Right lobe of liver (tissue), 6 donors: ENCODE data around the gene TST. TPM values are rescaled to one million over a fixed set of nuclear protein-coding genes. Genes with fewer than 3 reads are reported as not detected.
A peak's percentile ranks its signal among the peaks of the same experiment; 100 is the strongest.

ENCODE experiments used
- ATAC-seq, 4 donors: fragments of 200-7000 bp; cut with Tn5 transposase; one replicate each; pipeline ENCODE4 v1.9.1; 2020; ENCODE audit warnings: mild to moderate bottlenecking in 4 of 4, moderate library complexity in 4 of 4
- DNase-seq, 3 donors: peaks; one replicate each; pipeline ENCODE4 v3.0.0-alpha.2; 2020
- H3K27ac ChIP-seq, 3 donors: fragments of 200-600 bp; one replicate each; pipeline ENCODE4 v1.8.0; 2022
- H3K27me3 ChIP-seq, 2 donors: fragments of 200-600 bp; one replicate each; pipeline ENCODE4 v1.8.0; 2022
- H3K36me3 ChIP-seq, 4 donors: fragments of 200-600 bp; sonication (generic) in 1 of 4; one replicate each; pipeline versions ENCODE4 v1.5.1 to v1.8.0; 2017 to 2022; ENCODE audit warnings: control low read depth in 1 of 4
- H3K4me1 ChIP-seq, 4 donors: fragments of 200-600 bp; sonication (generic) in 1 of 4; one replicate each; pipeline versions ENCODE4 v1.5.1 to v1.8.0; 2017 to 2022; ENCODE audit warnings: control low read depth in 1 of 4
- H3K4me3 ChIP-seq, 3 donors: fragments of 200-600 bp; one replicate each; pipeline ENCODE4 v1.8.0; 2022
- H3K9me3 ChIP-seq, 4 donors: fragments of 200-600 bp; sonication (generic) in 1 of 4; one replicate each; pipeline versions ENCODE4 v1.5.1 to v1.8.0; 2017 to 2022; ENCODE audit warnings: control low read depth in 1 of 4
- CTCF ChIP-seq, 4 donors: fragments of 200-600 bp in 3 of 4; fragments of 450-650 bp in 1 of 4; IDR thresholded peaks; one replicate each; pipeline versions ENCODE4 v1.5.1 to v1.8.0; 2016 to 2022; ENCODE audit warnings: antibody characterized with exemption in 4 of 4, mild to moderate bottlenecking in 2 of 4
- POLR2A ChIP-seq: fragments of 450-650 bp; IDR thresholded peaks from one replicate; pipeline ENCODE4 v1.6.1; 2017; ENCODE audit warnings: antibody characterized with exemption, mild to moderate bottlenecking
- WGBS: methylation state at CpG from one replicate; pipeline ENCODE4 v1.1.6; 2018; ENCODE audit warnings: low coverage, low lambda C conversion rate; ENCODE audit not compliant: insufficient coverage; ENCODE audit errors: missing lambda C conversion rate; 5-methylcytosine and 5-hydroxymethylcytosine counted together
- intact Hi-C, 2 donors: fragments of 100-400 bp; cut with DNase I; formaldehyde crosslinking; loops; one replicate each; pipeline versions ENCODE4 v1.11.2 to v1.14.1; 2022
- total RNA-seq, 6 experiments: library from RNA; depleted of rRNA in 2 of 6; stranded (reverse); fragments of >200 nt in 2 of 6; fragmentation: NEBNext Ultra II Directional in 3 of 6; extraction: Animal tissue kit (Norgen Biotek cat#: 25700) in 3 of 6; gene quantifications; one replicate each; pipeline versions ENCODE4 v1.1.0 to v1.2.4, GENCODE V29; 2016 to 2023
- donor health status: DM: no; HTN: yes; CAD: no.
- donor health status: DM: no; HTN: no; CAD: no.
- donor health status: DM: no; HTN: no; CAD: no.
- donor health status: DM: no; HTN: yes; CAD: no.
- donor health status: DM: no; HTN: yes; CAD: no.

TST gene
- total RNA-seq, 6 experiments from 2014 or later: 223 to 355 (median 321) TPM

DNA sequence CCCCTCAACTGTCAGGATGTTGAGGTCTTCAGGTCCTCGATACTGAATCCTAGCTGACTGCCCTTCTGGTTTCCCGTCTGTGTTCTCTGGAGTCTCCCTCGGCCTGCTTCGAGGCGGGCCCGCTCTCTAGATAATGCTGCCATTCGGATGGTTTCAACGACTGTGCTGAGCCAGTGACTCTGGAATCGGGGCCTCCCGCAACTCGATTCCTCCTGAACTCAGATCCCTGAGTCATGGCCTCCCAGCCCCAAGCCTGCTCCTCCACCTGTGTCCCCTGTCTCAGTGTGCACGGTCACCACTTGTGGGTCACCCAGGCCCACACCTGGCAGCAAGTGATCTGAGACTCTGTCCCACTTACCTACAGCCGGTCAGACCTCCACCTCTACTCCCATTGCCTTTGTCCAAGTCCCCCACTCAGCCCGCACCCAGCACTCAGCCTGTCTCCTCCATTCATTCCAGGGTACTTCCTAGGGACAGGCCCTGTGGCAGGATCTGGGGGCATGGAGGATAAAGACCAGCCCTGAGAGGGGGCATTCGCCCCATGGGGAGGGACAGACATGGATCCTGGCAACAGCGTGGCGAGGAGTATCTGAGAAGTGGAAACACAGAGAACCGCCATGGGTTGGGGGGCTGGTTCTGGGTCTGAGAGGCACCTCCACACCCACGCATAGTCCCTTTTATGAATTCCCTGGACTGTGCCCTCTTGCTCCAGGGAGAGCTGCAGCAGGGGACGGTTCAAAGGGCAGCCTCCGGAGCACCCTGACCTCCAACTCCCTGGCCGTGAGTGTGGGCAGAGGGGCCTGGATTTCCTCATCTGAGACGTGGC lies 14.6 kb upstream of the TST start:
- intact Hi-C loops: no loop called here
- no peaks in the 10 kb centered on the region for H3K9me3 ChIP-seq
- peak overlapping the region; percentile 8 to 50 (median 37) for H3K4me3 ChIP-seq
- H3K4me1 ChIP-seq: peaks cover 0 to 62% (median 26%) of the 10 kb centered on the region in 4 donors
- DNase-seq (peak; percentile 75 to 88 (median 83)), ATAC-seq (peak; percentile 61 to 75 (median 69))
- 32% methylated on average over 7 of the region's 23 CpGs for WGBS
- peaks cover 0 to 16% (median 7%) of the 10 kb centered on the region in 4 donors for H3K36me3 ChIP-seq
- TF ChIP-seq CTCF (IDR thresholded peaks at IDR 0.05) (no peak), POLR2A (peak; percentile 84)
- no peaks in the 10 kb centered on the region for H3K27me3 ChIP-seq
- peak overlapping the region; percentile 66 to 89 (median 69) for H3K27ac ChIP-seq

- WGBS: 23% methylated on average over 9 of the region's 18 CpGs
- peaks cover 0 to 25% (median 12%) of the 10 kb centered on the region in 4 donors for H3K36me3 ChIP-seq
- H3K4me3 ChIP-seq: peak overlapping the region; percentile 27 to 50 (median 46)
- peaks cover 0 to 73% (median 30%) of the 10 kb centered on the region in 4 donors for H3K4me1 ChIP-seq
- H3K27ac ChIP-seq: peak overlapping the region; percentile 69 to 89 (median 74)
- TF ChIP-seq CTCF (IDR thresholded peaks at IDR 0.05) (no peak), POLR2A (peak; percentile 79)
- no peaks in the 10 kb centered on the region for H3K27me3 ChIP-seq
- no peaks in the 10 kb centered on the region for H3K9me3 ChIP-seq
- DNase-seq: peak; percentile 85 to 93 (median 91)
- ATAC-seq: peak; percentile 75 to 85 (median 79)
- intact Hi-C loops: no loop called here
Observed at GRCh38 chr22:37032535-37033460, 13.6 kb upstream of the TST start.

DNA sequence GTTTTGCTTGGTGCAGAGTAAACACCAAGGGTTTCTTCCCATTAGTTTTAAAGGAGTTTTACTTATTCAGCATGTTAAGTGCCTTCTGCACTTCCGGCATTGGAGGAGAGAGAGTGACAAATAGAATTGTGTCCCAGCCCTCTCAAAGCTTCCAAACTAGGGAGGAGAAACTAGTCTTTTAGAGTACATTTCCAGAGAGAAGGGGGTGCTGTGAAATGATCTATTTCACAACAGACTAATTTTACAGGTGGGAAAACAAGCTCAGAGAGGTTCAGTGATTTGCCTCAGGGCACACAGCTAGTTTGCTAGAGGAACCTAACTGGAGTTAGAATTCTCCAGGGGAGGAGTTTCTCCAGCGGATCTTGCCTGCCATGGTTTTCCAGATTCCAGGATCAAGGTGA lies 12.9 kb upstream of the TST start:
- DNase-seq: no peak
- intact Hi-C loops: no loop called here
- TF ChIP-seq POLR2A: no peak
- TF ChIP-seq CTCF (IDR thresholded peaks at IDR 0.05): no peak
- Histone ChIP-seq H3K4me1 (peaks cover 0 to 79% (median 33%) of the 10 kb centered on the region in 4 donors), H3K9me3 (no peaks in the 10 kb centered on the region), H3K27me3 (no peaks in the 10 kb centered on the region), H3K27ac (peak overlapping the region; percentile 69 to 89 (median 74)), H3K4me3 (peak overlapping the region; percentile 27 to 50 (median 46)), H3K36me3 (peaks cover 0 to 32% (median 15%) of the 10 kb centered on the region in 4 donors)
- peak in 3 of 4 donors; percentile 1 to 5 (median 3) for ATAC-seq
- 16% methylated on average over 2 of the region's 2 CpGs for WGBS

DNA sequence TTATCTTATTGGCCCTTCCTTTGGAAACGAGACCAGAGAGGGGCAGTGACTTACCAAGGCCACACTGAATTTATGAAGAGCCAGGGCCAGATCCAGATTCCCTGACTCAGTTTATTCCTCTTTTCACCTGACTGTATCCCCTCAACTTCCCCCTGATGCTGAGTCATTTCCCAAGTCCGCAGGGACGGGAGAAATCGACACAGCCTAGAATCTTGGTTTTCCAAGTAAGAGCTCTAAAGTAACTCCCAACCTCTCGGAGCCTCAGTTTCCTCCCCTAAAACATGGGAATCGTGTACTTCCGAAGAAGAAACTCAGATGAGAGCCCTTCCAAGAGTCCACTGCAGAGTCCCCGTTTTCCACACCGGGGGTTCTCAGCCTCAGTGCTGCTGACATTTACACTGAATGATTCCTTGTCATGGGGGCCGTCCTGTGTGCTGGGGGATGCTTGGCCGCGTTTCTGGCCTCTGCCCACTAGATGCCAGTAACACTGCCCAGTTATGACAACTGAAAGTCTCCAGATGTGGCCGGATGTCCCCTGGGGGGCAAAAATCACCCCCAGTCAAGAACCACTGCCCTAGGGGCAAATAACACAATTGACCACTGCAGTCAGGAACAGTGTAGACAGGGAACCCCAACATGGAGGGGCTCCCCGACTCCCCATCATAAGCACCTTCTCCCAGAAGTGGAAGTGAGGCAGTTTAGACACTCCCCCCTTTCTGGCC lies 11.5 kb upstream of the TST start:
- H3K27ac ChIP-seq: peak overlapping the region; percentile 69 to 89 (median 74)
- peaks cover 0 to 92% (median 38%) of the 10 kb centered on the region in 4 donors for H3K4me1 ChIP-seq
- H3K27me3 ChIP-seq: no peaks in the 10 kb centered on the region
- H3K9me3 ChIP-seq: no peaks in the 10 kb centered on the region
- DNase-seq: no peak
- intact Hi-C loops: no loop called here
- no peak overlapping the region for H3K4me3 ChIP-seq
- TF ChIP-seq CTCF (IDR thresholded peaks at IDR 0.05) (peak in 1 of 4 donors; percentile 11), POLR2A (no peak)
- H3K36me3 ChIP-seq: peaks cover 0 to 43% (median 21%) of the 10 kb centered on the region in 4 donors
- WGBS: 76% methylated on average over 5 of the region's 14 CpGs
- no peak for ATAC-seq
